Cardiac muscle cell (in vitro differentiated cells and primary cell): ENCODE measurements around the gene IP6K2. TPM values are rescaled to one million over a fixed set of nuclear protein-coding genes. Genes with fewer than 3 reads are reported as not detected.

ENCODE experiments used
- DNase-seq, 2 donors: peaks; one replicate each; pipeline versions ENCODE4 v3.0.0 to v3.0.0-alpha.2; 2010 to 2017; ENCODE audit warnings: low read depth in 1 of 2, low spot score in 1 of 2
- H3K27ac ChIP-seq: fragments of 200-600 bp; sonication (generic); 2 replicates; pipeline ENCODE4 v1.5.1; 2016
- H3K27me3 ChIP-seq: fragments of 200-600 bp; sonication (generic); 2 replicates; pipeline ENCODE4 v1.6.0; 2016; ENCODE audit warnings: control low read depth
- H3K36me3 ChIP-seq: fragments of 200-600 bp; sonication (generic); 2 replicates; pipeline ENCODE4 v1.5.1; 2016; ENCODE audit warnings: control low read depth
- H3K4me1 ChIP-seq: fragments of 200-600 bp; sonication (generic); 2 replicates; pipeline ENCODE4 v1.8.1; 2017; ENCODE audit warnings: low read depth, mild to moderate bottlenecking, mixed run types
- H3K4me3 ChIP-seq: fragments of 200-600 bp; sonication (generic); 2 replicates; pipeline ENCODE4 v1.5.1; 2016; ENCODE audit warnings: mild to moderate bottlenecking
- H3K9me3 ChIP-seq: fragments of 200-600 bp; sonication (generic); 2 replicates; pipeline ENCODE4 v1.5.1; 2017; ENCODE audit warnings: low read depth, mild to moderate bottlenecking, control low read depth
- polyA plus RNA-seq: library from polyadenylated mRNA; unstranded; fragments of >200 nt; fragmentation: Nextera tagmentation; extraction: Ambion mirVana; gene quantifications from 2 replicates; pipeline ENCODE4 v1.2.1, GENCODE V29; 2016
- total RNA-seq: library from RNA; depleted of rRNA; stranded (reverse); fragments of >200 nt; gene quantifications from 2 replicates; pipeline ENCODE4 v1.2.3, GENCODE V29; 2016
- TF ChIP-seq, protein P1 (sequence below): IDR thresholded peaks from 2 replicates; pipeline ENCODE4 v1.5.1; 2012; ENCODE audit warnings: low read depth, mild to moderate bottlenecking, low read length

The IP6K2 gene
- total and polyA plus RNA-seq, 2 experiments from 2014 or later, result 119 to 130 TPM

DNA sequence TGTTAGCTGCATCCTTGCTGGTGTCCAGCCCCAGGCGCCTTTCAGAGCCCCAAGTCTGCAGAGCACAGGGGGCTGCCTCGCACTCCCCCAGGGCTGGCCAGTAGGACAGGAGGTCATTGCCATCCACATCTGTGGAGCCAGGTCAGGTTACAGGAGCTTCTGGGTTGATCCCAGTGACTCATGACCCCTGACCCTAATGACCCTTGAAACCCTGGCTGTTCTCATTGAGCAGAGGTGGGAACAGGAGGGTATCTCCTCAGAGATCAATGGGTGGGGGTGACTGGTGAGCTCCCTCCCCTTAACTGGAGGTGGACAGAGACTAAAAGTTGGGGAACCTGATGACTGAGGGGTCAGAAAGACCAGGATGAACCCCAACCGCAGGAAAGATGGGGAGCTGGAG lies 75.6 kb downstream of the IP6K2 start:
- no peak for DNase-seq
- H3K27me3 ChIP-seq, result no peaks in the 10 kb centered on the region
- H3K27ac ChIP-seq, result no peak overlapping the region
- TF ChIP-seq, protein P1, sequence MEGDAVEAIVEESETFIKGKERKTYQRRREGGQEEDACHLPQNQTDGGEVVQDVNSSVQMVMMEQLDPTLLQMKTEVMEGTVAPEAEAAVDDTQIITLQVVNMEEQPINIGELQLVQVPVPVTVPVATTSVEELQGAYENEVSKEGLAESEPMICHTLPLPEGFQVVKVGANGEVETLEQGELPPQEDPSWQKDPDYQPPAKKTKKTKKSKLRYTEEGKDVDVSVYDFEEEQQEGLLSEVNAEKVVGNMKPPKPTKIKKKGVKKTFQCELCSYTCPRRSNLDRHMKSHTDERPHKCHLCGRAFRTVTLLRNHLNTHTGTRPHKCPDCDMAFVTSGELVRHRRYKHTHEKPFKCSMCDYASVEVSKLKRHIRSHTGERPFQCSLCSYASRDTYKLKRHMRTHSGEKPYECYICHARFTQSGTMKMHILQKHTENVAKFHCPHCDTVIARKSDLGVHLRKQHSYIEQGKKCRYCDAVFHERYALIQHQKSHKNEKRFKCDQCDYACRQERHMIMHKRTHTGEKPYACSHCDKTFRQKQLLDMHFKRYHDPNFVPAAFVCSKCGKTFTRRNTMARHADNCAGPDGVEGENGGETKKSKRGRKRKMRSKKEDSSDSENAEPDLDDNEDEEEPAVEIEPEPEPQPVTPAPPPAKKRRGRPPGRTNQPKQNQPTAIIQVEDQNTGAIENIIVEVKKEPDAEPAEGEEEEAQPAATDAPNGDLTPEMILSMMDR, result no peak
- no peaks in the 10 kb centered on the region for H3K36me3 ChIP-seq
- no peak overlapping the region for H3K4me3 ChIP-seq
- no peaks in the 10 kb centered on the region for H3K9me3 ChIP-seq
- peaks cover 16% of the 10 kb centered on the region for H3K4me1 ChIP-seq

DNA sequence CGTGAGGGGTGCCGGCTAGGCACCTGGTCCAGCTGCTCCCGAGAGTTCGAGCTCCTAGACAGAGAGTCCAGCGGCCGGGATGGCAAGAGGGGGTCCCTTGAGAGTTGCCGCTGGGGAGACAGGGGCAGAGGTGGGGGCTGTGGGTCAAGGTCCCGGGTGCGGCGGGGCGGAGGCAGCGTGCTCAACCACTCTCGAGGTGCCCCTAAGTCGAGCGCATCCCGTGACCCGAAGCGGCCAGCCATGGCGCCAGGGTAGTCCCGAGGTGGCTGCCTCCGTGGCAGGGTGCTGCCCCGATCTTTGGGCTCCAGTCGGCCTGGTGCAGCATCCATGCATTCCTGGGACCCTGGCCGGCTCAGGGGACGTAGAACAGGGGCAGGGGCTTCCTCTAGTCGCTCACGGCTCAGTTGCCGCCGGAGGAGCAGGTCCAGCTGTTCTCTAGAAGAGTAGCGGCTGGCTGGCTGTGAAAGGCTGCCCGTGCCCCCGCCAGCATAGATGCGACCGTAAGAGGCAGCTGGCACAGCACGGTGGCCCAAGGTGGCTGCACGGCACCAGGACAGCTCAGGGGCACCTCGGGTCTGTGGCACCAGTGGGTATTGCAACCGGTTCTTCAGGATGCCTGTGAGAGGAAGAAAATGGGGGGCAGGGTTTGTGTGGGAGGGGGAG lies 76.9 kb downstream of the IP6K2 start:
- no peaks in the 10 kb centered on the region for H3K36me3 ChIP-seq
- H3K27ac ChIP-seq, result no peak overlapping the region
- no peaks in the 10 kb centered on the region for H3K27me3 ChIP-seq
- TF ChIP-seq, protein P1, result no peak
- H3K4me3 ChIP-seq, result no peak overlapping the region
- H3K9me3 ChIP-seq, result no peaks in the 10 kb centered on the region
- DNase-seq, result no peak
- H3K4me1 ChIP-seq, result peaks cover 17% of the 10 kb centered on the region

Other genes with a start within 250 kb of the IP6K2 start
- gene SHISA5, start 213.0 kb downstream of the IP6K2 start, total RNA-seq, result 68.0 and 86.0 TPM in 2 replicates
- 92.3 and 147 TPM in 2 replicates for gene SHISA5, start 213.0 kb downstream of the IP6K2 start, polyA plus RNA-seq
- 64.9 and 94.4 TPM in 2 replicates for gene PFKFB4, start 160.4 kb downstream of the IP6K2 start, total RNA-seq
- gene PFKFB4, start 160.4 kb downstream of the IP6K2 start, polyA plus RNA-seq, result 43.8 and 74.7 TPM in 2 replicates
- gene UCN2, start 153.4 kb downstream of the IP6K2 start, total RNA-seq, result 0.81 and 1.1 TPM in 2 replicates
- 0.47 and 0.95 TPM in 2 replicates for gene UCN2, start 153.4 kb downstream of the IP6K2 start, polyA plus RNA-seq
- gene COL7A1, start 121.9 kb downstream of the IP6K2 start, total RNA-seq, result 53.8 and 76.6 TPM in 2 replicates
- 41.3 and 63.0 TPM in 2 replicates for gene COL7A1, start 121.9 kb downstream of the IP6K2 start, polyA plus RNA-seq
- 620 and 675 TPM in 2 replicates for gene UQCRC1, start 107.6 kb downstream of the IP6K2 start, total RNA-seq
- gene UQCRC1, start 107.6 kb downstream of the IP6K2 start, polyA plus RNA-seq, result 735 and 870 TPM in 2 replicates
- gene TMEM89, start 95.5 kb downstream of the IP6K2 start, total RNA-seq, result not detected in 2 replicates
- 0.59 TPM in 1 of 2 replicates, not detected in the other for gene TMEM89, start 95.5 kb downstream of the IP6K2 start, polyA plus RNA-seq
- gene SLC26A6, start 81.8 kb downstream of the IP6K2 start, total RNA-seq, result 55.8 and 87.4 TPM in 2 replicates
- 52.0 and 68.1 TPM in 2 replicates for gene SLC26A6, start 81.8 kb downstream of the IP6K2 start, polyA plus RNA-seq
- gene CELSR3, start 54.3 kb downstream of the IP6K2 start, total RNA-seq, result 5.4 and 5.9 TPM in 2 replicates
- gene CELSR3, start 54.3 kb downstream of the IP6K2 start, polyA plus RNA-seq, result 3.1 and 3.4 TPM in 2 replicates
- gene NCKIPSD, start 31.3 kb downstream of the IP6K2 start, total RNA-seq, result 68.7 and 73.4 TPM in 2 replicates
- 49.6 and 51.7 TPM in 2 replicates for gene NCKIPSD, start 31.3 kb downstream of the IP6K2 start, polyA plus RNA-seq
- gene PRKAR2A, start 130.7 kb upstream of the IP6K2 start, total RNA-seq, result 99.0 and 172 TPM in 2 replicates
- 15.7 and 21.9 TPM in 2 replicates for gene PRKAR2A, start 130.7 kb upstream of the IP6K2 start, polyA plus RNA-seq
- gene SLC25A20, start 181.7 kb upstream of the IP6K2 start, total RNA-seq, result 20.9 and 25.1 TPM in 2 replicates
- gene SLC25A20, start 181.7 kb upstream of the IP6K2 start, polyA plus RNA-seq, result 24.0 and 28.2 TPM in 2 replicates
- gene ARIH2, start 201.6 kb upstream of the IP6K2 start, total RNA-seq, result 89.3 and 116 TPM in 2 replicates
- gene ARIH2, start 201.6 kb upstream of the IP6K2 start, polyA plus RNA-seq, result 78.1 and 78.6 TPM in 2 replicates